Tibial artery (tissue), 4 donors: ENCODE results near the gene DNAL4.

Source experiments
- DNase-seq, 2 donors: peaks; one replicate each; pipeline ENCODE4 v3.0.0-alpha.2; 2019
- H3K27ac ChIP-seq, 2 donors: fragments of 200-600 bp; sonication (generic) in 1 of 2; 1 replicate in 1 of 2; 2 replicates in 1 of 2; pipeline ENCODE4 v1.5.1; 2018 to 2019; ENCODE audit warnings: mild to moderate bottlenecking in 1 of 2
- H3K27me3 ChIP-seq, 2 donors: fragments of 200-600 bp; sonication (generic) in 1 of 2; one replicate each; pipeline versions ENCODE4 v1.5.1 to v1.6.0; 2016 to 2019
- H3K36me3 ChIP-seq, 3 donors: fragments of 200-600 bp; sonication (generic) in 2 of 3; one replicate each; pipeline ENCODE4 v1.5.1; 2016 to 2019; ENCODE audit warnings: mild to moderate bottlenecking in 2 of 3
- H3K4me1 ChIP-seq, 4 donors: fragments of 200-600 bp; sonication (generic) in 2 of 4; 1 replicate in 3 of 4; 2 replicates in 1 of 4; pipeline ENCODE4 v1.5.1; 2016 to 2019
- H3K4me3 ChIP-seq, 2 donors: fragments of 200-600 bp; sonication (generic) in 1 of 2; 1 replicate in 1 of 2; 2 replicates in 1 of 2; pipeline ENCODE4 v1.5.1; 2018 to 2019; ENCODE audit warnings: mild to moderate bottlenecking in 2 of 2
- H3K9me3 ChIP-seq, 3 donors: fragments of 200-600 bp; sonication (generic) in 1 of 3; one replicate each; pipeline ENCODE4 v1.5.1; 2016 to 2019
- CTCF ChIP-seq, 2 experiments: fragments of 200-600 bp in 1 of 2; fragments of 450-650 bp in 1 of 2; IDR thresholded peaks; one replicate each; pipeline ENCODE4 v1.5.1; 2017 to 2019; ENCODE audit warnings: antibody characterized with exemption in 2 of 2, mild to moderate bottlenecking in 1 of 2, moderate library complexity in 1 of 2
- intact Hi-C: fragments of 100-400 bp; cut with DNase I; formaldehyde crosslinking; loops from one replicate; pipeline ENCODE4 v1.15.0; 2023; ENCODE audit warnings: low total_unique reads

DNAL4 gene

GRCh38 chr22:38757464-38757757 is 36.5 kb downstream of the DNAL4 start:
- peaks cover 3 to 33% (median 23%) of the 10 kb centered on the region in 4 donors for H3K4me1 ChIP-seq
- intact Hi-C loops: no loop called here
- peak overlapping the region in 1 of 2 donors; percentile 98 for H3K27ac ChIP-seq
- H3K9me3 ChIP-seq: no peaks in the 10 kb centered on the region
- H3K4me3 ChIP-seq: no peak overlapping the region
- H3K27me3 ChIP-seq: peaks cover 0 to 3% of the 10 kb centered on the region in 2 donors
- no peak for DNase-seq
- TF ChIP-seq CTCF (IDR thresholded peaks at IDR 0.05): no peak
- H3K36me3 ChIP-seq: peaks cover 5 to 7% (median 6%) of the 10 kb centered on the region in 3 donors

- no peak for TF ChIP-seq CTCF (IDR thresholded peaks at IDR 0.05)
- peaks cover 3 to 38% (median 26%) of the 10 kb centered on the region in 4 donors for H3K4me1 ChIP-seq
- intact Hi-C loops: no loop called here
- peak overlapping the region; percentile 96 to 98 for H3K27ac ChIP-seq
- H3K27me3 ChIP-seq: no peaks in the 10 kb centered on the region
- peak overlapping the region; percentile 68 to 76 for H3K4me3 ChIP-seq
- peaks cover 11 to 12% (median 11%) of the 10 kb centered on the region in 3 donors for H3K36me3 ChIP-seq
- no peaks in the 10 kb centered on the region for H3K9me3 ChIP-seq
- DNase-seq: no peak
Observed at GRCh38 chr22:38756711-38757463, 37.1 kb downstream of the DNAL4 start.

GRCh38 chr22:38755911-38756532 is 37.9 kb downstream of the DNAL4 start, which contains the start of gene SUN2:
Gene SUN2, minus strand, starts transcription at chr22:38755998. Its CDS starts 3,370 bp downstream, at chr22:38752628.
- Histone ChIP-seq H3K27ac (peak within 1 kb of the TSS; percentile 96 to 98), H3K9me3 (no peaks in the 10 kb centered on the region), H3K4me1 (peaks cover 3 to 46% (median 32%) of the 10 kb centered on the region in 4 donors), H3K27me3 (no peaks in the 10 kb centered on the region), H3K4me3 (peak within 1 kb of the TSS; percentile 68 to 76), H3K36me3 (peaks cover 19 to 21% (median 20%) of the 10 kb centered on the region in 3 donors)
- DNase-seq: peak; percentile 94 to 98
- no peak for TF ChIP-seq CTCF (IDR thresholded peaks at IDR 0.05)
- intact Hi-C loops: no loop called here

- H3K4me1 ChIP-seq: peaks cover 3 to 51% (median 34%) of the 10 kb centered on the region in 4 donors
- H3K27me3 ChIP-seq: no peaks in the 10 kb centered on the region
- peak in 1 of 2 experiments; percentile 19 for TF ChIP-seq CTCF (IDR thresholded peaks at IDR 0.05)
- no peaks in the 10 kb centered on the region for H3K9me3 ChIP-seq
- peak overlapping the region; percentile 68 to 76 for H3K4me3 ChIP-seq
- intact Hi-C loops: no loop called here
- peaks cover 26 to 28% (median 27%) of the 10 kb centered on the region in 3 donors for H3K36me3 ChIP-seq
- H3K27ac ChIP-seq: peak overlapping the region; percentile 96 to 98
- peak; percentile 97 to 99 for DNase-seq
Observed at GRCh38 chr22:38755155-38755910, 38.6 kb downstream of the DNAL4 start.

- H3K27me3 ChIP-seq: no peaks in the 10 kb centered on the region
- peak; percentile 79 to 81 for DNase-seq
- peaks cover 3 to 51% (median 35%) of the 10 kb centered on the region in 4 donors for H3K4me1 ChIP-seq
- H3K9me3 ChIP-seq: no peaks in the 10 kb centered on the region
- peaks cover 32 to 33% (median 33%) of the 10 kb centered on the region in 3 donors for H3K36me3 ChIP-seq
- intact Hi-C loops: loop anchor here (5.0 kb wide), 1 partner anchor 47 kb away; the partner anchor contains the start of gene GTPBP1
- H3K27ac ChIP-seq: peak overlapping the region; percentile 96 to 98
- TF ChIP-seq CTCF (IDR thresholded peaks at IDR 0.05): no peak
- peak overlapping the region; percentile 68 to 76 for H3K4me3 ChIP-seq
Observed at GRCh38 chr22:38754751-38755154, 39.2 kb downstream of the DNAL4 start.
